HG02759 (cell line): ENCODE measurements around the gene SLC4A2.
A peak's percentile ranks its signal among the peaks of the same experiment; 100 is the strongest.
"Not testable (repeated sequence)": the region's sequence is repeated elsewhere in the genome, so short reads cannot be mapped to it uniquely, and the experiment has no call there.

Experiments used
- ATAC-seq: cut with Tn5 transposase; IDR thresholded peaks from one replicate; pipeline ENCODE4 v1.9.1; 2021; ENCODE audit warnings: mild to moderate bottlenecking, moderate library complexity; ENCODE audit not compliant: unreplicated experiment

The SLC4A2 gene

GRCh38 chr7:151040616-151041375 is 18.6 kb upstream of the SLC4A2 start:
- no peak for ATAC-seq

GRCh38 chr7:151043449-151043848 is 15.9 kb upstream of the SLC4A2 start:
- ATAC-seq, result not testable (repeated sequence)

DNA sequence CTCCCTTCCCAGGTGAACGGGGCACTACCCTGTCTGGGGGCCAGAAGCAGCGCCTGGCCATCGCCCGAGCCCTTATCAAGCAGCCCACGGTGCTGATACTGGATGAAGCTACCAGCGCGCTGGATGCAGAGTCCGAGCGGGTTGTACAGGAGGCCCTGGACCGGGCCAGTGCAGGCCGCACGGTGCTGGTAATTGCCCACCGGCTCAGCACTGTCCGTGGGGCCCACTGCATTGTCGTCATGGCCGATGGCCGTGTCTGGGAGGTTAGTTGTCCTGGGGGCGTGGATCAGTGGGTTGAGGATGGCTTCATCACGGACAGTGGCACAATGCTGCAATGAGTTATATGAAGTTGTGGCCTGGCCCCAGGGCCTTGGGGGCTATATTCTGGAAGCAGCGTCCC is 15.4 kb upstream of the SLC4A2 start:
- no peak for ATAC-seq

- no peak for ATAC-seq
These were observed 14.1 kb upstream of the SLC4A2 start for GRCh38 chr7:151045262-151045661.

DNA sequence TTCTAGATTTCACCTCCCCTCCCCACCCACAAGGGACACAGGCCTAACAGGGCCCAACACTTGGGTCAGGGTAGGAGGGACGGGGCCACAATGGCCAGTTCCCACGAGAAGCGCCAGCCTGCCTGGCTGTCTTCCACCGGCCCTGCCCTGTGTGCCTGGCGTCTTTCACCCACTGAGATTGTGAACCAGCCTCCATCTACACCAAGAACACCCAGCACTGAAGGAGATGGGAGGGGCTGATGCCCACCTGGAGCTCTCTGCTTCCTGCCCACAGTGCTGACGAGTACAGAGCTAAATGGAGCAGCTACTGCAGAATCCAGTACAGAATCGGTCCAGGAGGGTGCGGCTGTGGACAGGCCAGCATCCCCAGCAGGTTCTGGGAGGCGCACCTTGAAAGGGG is 13.4 kb upstream of the SLC4A2 start:
- ATAC-seq, result no peak

DNA sequence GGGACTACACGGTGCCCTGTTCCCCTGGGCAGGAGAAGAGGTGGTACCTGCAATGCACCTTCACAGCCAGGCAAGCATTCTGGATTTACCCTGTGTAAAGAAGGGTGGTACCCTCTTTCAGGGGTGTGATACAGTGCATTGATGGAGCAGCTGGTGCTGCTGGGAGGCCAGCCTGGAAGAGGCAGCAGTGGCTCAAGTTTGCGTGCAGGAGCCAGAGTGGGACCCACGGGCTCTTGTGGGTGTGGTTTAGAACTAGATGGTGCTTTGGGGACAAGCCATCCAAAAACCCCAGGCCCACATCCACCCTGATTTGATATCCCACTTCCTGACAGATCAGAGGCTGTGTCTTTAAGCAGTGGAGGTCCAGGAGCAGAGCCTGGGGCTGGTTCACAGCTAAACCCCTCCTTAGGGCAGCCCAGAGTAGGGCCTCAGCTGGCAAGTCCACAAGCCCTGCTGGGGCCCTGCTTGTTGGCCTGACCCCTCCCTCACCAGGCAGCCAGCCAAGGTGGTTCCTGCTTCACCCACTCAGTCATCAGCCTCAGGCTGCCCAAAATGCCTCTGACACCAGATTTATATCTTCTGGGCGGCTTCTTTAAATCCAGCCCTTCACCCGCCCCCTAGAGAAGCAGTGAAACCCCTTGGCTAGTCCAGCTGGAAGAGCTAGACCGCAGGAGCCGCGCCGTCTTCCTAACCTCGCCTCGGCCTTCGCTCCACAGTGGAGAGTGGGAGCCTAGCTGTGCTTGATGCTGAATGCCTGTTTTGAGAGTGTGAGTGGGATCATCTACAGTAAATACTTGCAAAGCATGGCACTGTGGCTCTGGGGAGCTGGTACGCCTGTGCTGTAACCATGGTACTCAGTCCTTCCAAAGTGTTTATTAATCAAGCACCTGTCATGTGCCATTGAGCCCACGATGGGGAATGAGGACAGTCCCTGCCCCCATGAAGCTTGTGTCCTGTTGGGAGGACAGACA is 12.5 kb upstream of the SLC4A2 start:
- ATAC-seq, result no peak

GRCh38 chr7:151047976-151048815 is 11.2 kb upstream of the SLC4A2 start, which contains the start of gene ASIC3:
Gene ASIC3 (plus strand): TSS chr7:151048531. CDS start chr7:151048886, 355 bp downstream.
- no peak for ATAC-seq

DNA sequence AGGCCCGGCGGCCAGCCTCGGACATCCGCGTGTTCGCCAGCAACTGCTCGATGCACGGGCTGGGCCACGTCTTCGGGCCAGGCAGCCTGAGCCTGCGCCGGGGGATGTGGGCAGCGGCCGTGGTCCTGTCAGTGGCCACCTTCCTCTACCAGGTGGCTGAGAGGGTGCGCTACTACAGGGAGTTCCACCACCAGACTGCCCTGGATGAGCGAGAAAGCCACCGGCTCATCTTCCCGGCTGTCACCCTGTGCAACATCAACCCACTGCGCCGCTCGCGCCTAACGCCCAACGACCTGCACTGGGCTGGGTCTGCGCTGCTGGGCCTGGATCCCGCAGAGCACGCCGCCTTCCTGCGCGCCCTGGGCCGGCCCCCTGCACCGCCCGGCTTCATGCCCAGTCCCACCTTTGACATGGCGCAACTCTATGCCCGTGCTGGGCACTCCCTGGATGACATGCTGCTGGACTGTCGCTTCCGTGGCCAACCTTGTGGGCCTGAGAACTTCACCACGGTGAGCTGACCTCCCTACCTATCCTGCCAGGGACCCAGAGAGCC is 10.4 kb upstream of the SLC4A2 start:
- no peak for ATAC-seq

GRCh38 chr7:151051108-151051507 is 8.3 kb upstream of the SLC4A2 start:
- no peak for ATAC-seq

DNA sequence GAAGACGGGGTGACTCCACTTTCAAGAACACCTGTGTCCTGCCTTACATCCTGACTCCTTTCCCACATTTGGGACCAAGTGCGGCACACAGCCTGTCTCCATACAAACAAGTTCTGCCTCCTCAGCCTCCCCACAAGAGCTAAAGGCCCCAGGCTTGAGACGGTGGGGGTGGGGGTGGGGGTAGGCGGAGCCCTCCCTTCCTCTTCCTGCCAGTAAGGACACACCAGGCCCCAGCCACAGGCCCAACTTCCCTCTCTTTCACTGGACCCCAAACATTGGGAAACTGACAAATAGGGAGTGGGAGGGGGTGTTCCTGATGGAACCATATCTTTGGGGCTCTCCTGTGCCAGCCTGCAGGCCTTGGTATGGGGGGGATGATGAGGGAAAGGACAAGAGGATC is 6.3 kb upstream of the SLC4A2 start:
- no peak for ATAC-seq

GRCh38 chr7:151053751-151054150 is 5.6 kb upstream of the SLC4A2 start:
- ATAC-seq, result no peak

DNA sequence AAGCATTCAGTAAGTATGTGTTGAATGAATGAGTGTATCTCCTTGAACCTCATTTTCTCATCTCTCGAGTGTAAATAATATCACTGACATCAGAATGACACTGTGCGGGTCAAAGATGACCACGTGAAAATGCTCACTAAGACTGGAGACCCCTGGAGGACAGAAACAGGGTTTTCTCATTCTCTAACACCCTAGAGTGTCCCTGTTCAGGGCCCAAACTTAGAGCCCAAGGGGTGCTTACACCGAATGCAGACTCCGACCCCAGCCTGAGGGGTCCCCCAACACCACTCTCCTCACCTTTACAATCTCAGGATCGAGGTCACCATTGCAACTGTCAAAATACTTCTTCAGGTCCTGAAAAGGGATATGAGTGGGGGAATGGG is 3.1 kb upstream of the SLC4A2 start:
- no peak for ATAC-seq

DNA sequence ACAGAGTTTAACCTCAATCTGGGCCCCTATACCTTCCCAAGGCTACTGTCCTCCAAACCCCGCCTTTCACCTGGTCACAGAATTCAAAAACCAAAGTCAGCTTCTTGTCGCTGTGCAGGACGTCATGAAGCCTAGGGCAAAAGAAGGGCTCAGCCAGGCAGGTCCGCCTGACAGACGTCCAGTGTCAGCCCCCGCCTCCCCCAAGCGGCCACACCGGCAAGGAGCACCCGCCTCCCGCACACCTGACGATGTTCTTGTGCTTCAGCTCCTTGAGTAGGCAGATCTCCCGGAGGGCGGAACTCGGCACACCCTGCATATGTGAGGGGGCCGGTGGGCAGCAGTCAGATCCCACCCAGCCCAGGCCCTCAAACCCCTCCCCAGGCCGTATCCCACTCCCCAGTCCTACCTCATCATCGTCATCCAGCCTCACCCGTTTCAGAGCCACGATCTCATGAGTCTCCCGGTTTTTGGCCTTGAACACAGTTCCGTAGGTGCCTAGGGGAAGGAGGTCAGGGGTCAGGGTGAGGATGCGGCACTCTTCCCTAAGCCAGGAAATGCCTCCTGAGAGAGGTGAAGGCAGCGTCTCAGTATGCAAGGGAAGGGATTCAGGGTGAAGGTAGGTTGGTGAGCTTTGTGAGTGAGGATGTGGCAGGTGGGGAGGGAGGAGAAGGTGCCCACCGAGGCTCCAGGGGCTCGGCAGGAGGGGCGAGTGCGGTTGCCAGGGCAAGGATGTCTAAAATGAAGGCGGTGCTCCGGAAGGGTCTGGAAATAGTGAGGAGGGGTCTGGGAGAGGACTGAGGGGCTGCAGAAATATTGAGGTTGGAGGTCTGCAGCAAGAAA is 2.5 kb upstream of the SLC4A2 start:
- ATAC-seq, result no peak

DNA sequence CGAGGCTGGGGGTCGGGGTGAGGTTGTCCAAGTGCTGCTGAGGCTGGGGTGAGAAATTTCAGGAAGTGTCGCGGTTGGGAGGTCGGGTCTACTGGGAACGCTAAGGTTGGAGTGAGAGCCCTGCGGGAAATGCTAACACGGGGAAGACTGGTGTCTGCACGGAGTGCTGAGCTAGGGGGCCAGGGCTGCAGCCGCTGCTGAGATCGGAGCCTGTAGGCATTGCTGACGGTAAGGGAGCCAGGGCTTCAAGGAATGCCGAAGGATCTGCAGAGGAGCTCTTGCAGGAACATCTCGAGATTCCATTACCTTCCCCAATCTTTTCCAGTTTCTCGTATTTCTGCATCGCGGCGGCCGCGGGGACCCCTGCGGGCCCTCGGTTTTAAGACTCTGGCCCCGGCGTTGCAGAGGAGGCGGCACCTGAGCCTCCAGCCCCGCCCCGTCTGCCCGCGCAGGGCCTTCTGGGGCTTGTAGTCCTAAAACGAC is 1.8 kb upstream of the SLC4A2 start, which contains the start of gene CDK5:
CDK5 (minus strand) TSS at position 392 of the 483 bp plus-strand sequence; CDS start at position 343, 49 bp downstream.
- ATAC-seq, result peak; percentile 12

- peak; percentile 85 for ATAC-seq
These were observed 1.2 kb upstream of the SLC4A2 start for GRCh38 chr7:151057989-151058780.

DNA sequence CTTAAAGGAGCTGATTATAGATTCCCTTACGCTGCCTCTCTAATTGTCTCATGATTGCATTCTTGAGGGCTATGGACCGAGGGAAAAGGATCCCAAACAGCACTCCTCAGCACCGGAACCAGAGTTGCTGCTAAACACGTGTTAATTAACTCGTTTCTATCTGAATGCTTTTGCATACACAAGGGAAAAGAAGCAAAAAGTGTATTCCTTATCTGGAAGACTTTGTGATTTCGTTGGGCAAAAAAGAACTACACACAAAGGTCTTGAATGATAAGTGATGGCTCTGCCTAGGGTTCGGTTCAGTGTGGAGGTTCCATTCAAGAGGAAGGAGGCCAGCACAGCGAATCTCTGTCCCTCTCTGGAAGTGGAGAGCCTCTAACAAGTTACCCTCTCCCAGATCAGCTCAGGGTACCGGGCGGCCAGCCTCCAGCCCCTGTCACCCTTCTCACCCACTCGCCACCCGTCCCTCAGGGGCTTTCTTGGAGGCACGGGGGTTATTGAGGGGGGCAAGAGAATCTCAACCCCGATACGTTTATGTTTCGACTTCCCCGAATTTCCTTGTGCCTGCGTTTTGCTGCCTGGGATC is 515 bp upstream of the SLC4A2 start:
- ATAC-seq, result no peak

DNA sequence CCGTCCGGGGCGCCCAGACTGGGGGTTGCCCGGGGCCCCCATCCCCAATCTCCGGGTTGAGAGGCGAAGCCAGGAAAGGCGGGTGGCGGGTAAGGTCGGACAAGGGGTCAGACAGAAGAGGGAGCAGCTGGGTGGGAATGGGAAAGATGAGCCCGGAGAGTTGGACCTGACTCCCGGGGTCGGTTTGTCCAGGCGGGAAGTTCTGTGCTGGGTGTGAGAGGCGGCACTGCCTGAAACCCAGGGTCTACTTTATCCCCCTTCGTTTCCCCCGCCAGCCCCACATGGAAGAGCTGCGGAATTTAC is 675 bp downstream of the SLC4A2 start:
- ATAC-seq, result no peak

GRCh38 chr7:151060416-151061212 is 1.2 kb downstream of the SLC4A2 start:
- no peak for ATAC-seq
